Measurements from ENCODE around the gene SF3B6.
A peak's percentile ranks its signal among the peaks of the same experiment; 100 is the strongest.

The SF3B6 gene

DNA sequence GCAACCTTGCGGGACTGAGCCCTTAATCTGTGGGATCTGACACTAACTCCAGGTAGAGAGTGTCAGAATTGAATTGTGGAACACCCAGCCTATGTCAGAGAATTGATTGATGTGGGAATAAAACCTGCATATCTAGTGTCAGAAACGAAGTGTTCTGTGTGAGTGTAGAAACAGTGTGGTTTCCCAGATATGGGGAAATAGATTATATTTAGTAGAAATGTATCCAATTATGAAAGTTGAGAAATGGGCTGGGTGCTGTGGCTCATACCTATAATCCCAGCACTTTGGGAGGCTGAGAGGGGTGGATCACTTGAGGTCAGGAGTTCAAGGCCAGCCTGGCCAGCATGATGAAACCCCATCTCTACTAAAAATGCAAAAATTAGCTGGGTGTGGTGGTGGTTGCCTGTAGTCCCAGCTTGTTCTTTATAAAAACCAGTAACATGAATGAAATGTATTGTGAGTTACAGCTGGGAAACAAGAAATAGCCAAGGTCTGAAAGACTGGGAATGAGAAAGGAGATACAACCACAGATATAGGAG, 12.8 kb upstream of the SF3B6 start:
- TF ChIP-seq, protein P1, sequence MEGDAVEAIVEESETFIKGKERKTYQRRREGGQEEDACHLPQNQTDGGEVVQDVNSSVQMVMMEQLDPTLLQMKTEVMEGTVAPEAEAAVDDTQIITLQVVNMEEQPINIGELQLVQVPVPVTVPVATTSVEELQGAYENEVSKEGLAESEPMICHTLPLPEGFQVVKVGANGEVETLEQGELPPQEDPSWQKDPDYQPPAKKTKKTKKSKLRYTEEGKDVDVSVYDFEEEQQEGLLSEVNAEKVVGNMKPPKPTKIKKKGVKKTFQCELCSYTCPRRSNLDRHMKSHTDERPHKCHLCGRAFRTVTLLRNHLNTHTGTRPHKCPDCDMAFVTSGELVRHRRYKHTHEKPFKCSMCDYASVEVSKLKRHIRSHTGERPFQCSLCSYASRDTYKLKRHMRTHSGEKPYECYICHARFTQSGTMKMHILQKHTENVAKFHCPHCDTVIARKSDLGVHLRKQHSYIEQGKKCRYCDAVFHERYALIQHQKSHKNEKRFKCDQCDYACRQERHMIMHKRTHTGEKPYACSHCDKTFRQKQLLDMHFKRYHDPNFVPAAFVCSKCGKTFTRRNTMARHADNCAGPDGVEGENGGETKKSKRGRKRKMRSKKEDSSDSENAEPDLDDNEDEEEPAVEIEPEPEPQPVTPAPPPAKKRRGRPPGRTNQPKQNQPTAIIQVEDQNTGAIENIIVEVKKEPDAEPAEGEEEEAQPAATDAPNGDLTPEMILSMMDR (IDR thresholded peaks at IDR 0.05; ENCODE audit: control insufficient read depth, insufficient read depth, low read depth, low read length, missing control alignments): no peak
- DNase-seq (ENCODE audit: low read depth): no peak
- H3K4me3 ChIP-seq (ENCODE audit: control insufficient read depth, low read depth, low read length): no peak overlapping the region

DNA sequence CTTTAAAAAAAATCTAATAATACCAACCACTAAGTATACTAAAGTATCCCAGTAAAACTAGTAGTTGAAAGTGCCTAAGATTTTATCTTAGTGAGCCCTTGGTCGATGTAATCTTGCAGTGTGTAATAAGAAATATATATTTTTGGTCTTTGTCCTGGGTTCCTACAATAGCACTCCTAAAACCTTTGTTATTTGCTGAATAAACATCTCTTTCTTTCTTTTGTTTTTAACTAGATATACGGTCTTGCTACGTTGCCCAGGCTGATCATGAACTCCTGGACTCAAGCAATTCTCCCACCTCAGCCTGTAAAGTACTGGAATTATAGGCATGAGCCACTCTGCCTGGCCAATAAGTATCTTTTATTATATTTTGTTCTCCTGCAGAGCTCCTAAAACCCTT, 10.9 kb upstream of the SF3B6 start:
- TF ChIP-seq, protein P1 (IDR thresholded peaks at IDR 0.05; ENCODE audit: control insufficient read depth, insufficient read depth, low read depth, low read length, missing control alignments): no peak

DNA sequence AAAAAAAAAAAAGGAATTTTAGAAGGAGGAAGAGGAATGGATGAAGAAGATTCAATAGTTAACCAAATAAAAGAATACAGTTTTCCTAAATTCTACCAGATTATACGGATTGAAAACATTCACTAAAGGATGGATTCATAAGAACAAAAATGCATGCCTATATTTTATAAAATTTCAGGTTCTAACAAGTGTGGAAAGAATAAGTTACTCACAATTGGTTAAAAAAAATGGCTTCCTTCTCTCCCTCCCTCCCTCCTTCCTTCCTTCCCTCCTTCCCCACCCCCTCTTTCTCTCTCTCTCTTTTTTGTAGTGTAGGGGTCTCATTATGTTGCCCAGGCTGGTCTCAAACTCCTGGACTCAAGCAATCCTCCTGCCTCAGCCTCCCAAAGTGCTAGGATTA, 10.1 kb upstream of the SF3B6 start:
- H3K4me3 ChIP-seq (ENCODE audit: control insufficient read depth, low read depth, low read length): no peak overlapping the region
- no peak for DNase-seq (ENCODE audit: low read depth)
- TF ChIP-seq, protein P1 (IDR thresholded peaks at IDR 0.05; ENCODE audit: control insufficient read depth, insufficient read depth, low read depth, low read length, missing control alignments): no peak

More for the DNA sequence above, 10.9 kb upstream of the SF3B6 start:
- DNase-seq (ENCODE audit: low read depth): no peak
- H3K4me3 ChIP-seq (ENCODE audit: control insufficient read depth, low read depth, low read length): no peak overlapping the region

DNA sequence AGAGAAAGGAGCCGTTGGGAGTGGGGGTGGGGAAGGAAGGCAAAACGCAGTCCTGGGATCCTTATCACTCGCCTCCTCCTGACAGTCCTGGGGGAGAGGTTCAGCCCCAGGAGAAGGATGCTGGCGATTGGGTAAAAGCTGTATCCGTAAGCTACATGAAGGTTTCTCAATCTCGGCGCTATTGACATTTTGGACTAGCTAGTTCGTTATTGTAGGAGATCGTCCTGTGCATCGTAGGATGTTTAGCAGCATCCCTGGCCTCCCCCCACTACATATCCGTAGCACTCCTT, 9.0 kb upstream of the SF3B6 start:
- no peak for DNase-seq (ENCODE audit: low read depth)
- peak overlapping the region; percentile 94 for H3K4me3 ChIP-seq (ENCODE audit: control insufficient read depth, low read depth, low read length)
- TF ChIP-seq, protein P1 (IDR thresholded peaks at IDR 0.05; ENCODE audit: control insufficient read depth, insufficient read depth, low read depth, low read length, missing control alignments): no peak

- TF ChIP-seq, protein P1 (IDR thresholded peaks at IDR 0.05; ENCODE audit: control insufficient read depth, insufficient read depth, low read depth, low read length, missing control alignments): peak; percentile 52
- DNase-seq (ENCODE audit: low read depth): peak; percentile 42
- peak within 1 kb of the TSS; percentile 94 for H3K4me3 ChIP-seq (ENCODE audit: control insufficient read depth, low read depth, low read length)
These were observed 8.5 kb upstream of the SF3B6 start, which contains the start of gene TP53I3 for GRCh38 chr2:24084386-24085199. TP53I3 (minus strand) TSS chr2:24084834; CDS start chr2:24084326, 508 bp downstream.

- peak overlapping the region; percentile 94 for H3K4me3 ChIP-seq (ENCODE audit: control insufficient read depth, low read depth, low read length)
- peak; percentile 44 for DNase-seq (ENCODE audit: low read depth)
- TF ChIP-seq, protein P1 (IDR thresholded peaks at IDR 0.05; ENCODE audit: control insufficient read depth, insufficient read depth, low read depth, low read length, missing control alignments): no peak
These were observed 7.7 kb upstream of the SF3B6 start for GRCh38 chr2:24083567-24084385.
